PFSK-1 (cell line): ENCODE data around the gene TTLL11.

Experiments used
- FOXP2 ChIP-seq: optimal IDR thresholded peaks from 2 replicates; pipeline ENCODE3; 2011; ENCODE audit warnings: borderline replicate concordance, control low read depth, inconsistent platforms; ENCODE audit not compliant: insufficient read depth; ENCODE audit errors: extremely low read length, extremely low read depth
- POLR2AphosphoS5 ChIP-seq: IDR thresholded peaks from 2 replicates; pipeline ENCODE4 v1.6.1; 2012; ENCODE audit warnings: low read depth, mild to moderate bottlenecking, control low read depth, low read length, moderate library complexity
- SIN3A ChIP-seq: IDR thresholded peaks from 2 replicates; pipeline ENCODE4 v1.6.1; 2012; ENCODE audit warnings: mild to moderate bottlenecking, low read length, moderate library complexity, borderline replicate concordance; ENCODE audit not compliant: insufficient read depth
- TAF1 ChIP-seq: IDR thresholded peaks from 2 replicates; pipeline ENCODE4 v1.6.1; 2012; ENCODE audit warnings: low read length, control low read depth, borderline replicate concordance; ENCODE audit not compliant: insufficient read depth
- TF ChIP-seq, protein P1 (sequence below), 2 experiments: IDR thresholded peaks; 2 replicates each; pipeline versions ENCODE4 v1.6.1 to v1.8.0; 2011 to 2012; ENCODE audit warnings: low read depth in 2 of 2, low read length in 2 of 2, control low read depth in 1 of 2, inconsistent platforms in 1 of 2, mild to moderate bottlenecking in 1 of 2, moderate library complexity in 1 of 2; ENCODE audit not compliant: insufficient read depth in 1 of 2

DNA sequence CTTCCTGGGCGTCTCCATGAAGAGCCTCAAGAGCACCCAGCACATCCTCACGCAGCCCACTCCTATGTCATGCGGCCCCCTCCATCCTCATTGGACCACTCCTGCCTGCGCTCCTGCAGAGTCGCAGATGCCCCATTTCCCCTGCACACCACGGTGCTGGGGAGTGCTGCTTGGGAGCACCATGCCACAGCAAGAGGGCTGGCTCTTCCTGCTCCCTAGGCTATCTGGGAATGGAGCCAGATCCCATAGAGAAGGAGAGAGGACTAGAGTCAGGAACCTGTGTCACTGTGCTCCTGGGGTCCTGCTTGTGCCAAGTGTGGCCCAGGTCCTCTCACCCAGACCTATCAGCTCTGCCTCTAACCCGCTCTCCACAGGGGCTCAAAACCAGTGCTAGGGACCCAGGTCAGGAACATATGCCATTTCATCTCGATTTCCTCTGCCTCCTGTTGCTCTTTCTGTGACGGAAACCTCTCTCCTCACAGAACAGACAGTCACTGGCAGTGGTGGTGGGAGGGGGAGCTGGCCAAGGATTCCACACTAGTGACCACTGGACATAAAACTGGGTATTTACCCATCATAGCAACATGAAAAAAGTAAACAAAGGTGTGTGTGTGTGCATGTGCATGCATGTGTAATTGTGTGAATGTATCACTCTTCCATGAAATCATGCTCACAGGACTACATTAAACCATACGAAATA is 178.4 kb downstream of the TTLL11 start:
- TF ChIP-seq SIN3A (no peak), POLR2AphosphoS5 (no peak), TAF1 (no peak), FOXP2 (no peak)
- TF ChIP-seq, protein P1, sequence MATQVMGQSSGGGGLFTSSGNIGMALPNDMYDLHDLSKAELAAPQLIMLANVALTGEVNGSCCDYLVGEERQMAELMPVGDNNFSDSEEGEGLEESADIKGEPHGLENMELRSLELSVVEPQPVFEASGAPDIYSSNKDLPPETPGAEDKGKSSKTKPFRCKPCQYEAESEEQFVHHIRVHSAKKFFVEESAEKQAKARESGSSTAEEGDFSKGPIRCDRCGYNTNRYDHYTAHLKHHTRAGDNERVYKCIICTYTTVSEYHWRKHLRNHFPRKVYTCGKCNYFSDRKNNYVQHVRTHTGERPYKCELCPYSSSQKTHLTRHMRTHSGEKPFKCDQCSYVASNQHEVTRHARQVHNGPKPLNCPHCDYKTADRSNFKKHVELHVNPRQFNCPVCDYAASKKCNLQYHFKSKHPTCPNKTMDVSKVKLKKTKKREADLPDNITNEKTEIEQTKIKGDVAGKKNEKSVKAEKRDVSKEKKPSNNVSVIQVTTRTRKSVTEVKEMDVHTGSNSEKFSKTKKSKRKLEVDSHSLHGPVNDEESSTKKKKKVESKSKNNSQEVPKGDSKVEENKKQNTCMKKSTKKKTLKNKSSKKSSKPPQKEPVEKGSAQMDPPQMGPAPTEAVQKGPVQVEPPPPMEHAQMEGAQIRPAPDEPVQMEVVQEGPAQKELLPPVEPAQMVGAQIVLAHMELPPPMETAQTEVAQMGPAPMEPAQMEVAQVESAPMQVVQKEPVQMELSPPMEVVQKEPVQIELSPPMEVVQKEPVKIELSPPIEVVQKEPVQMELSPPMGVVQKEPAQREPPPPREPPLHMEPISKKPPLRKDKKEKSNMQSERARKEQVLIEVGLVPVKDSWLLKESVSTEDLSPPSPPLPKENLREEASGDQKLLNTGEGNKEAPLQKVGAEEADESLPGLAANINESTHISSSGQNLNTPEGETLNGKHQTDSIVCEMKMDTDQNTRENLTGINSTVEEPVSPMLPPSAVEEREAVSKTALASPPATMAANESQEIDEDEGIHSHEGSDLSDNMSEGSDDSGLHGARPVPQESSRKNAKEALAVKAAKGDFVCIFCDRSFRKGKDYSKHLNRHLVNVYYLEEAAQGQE (IDR thresholded peaks at IDR 0.05; ENCODE audit: insufficient read depth in 1 of 2, low read depth in 2 of 2, low read length in 2 of 2) = no peak
